A549 (cell line): ENCODE results near the gene BTAF1. TPM values are rescaled to one million over a fixed set of nuclear protein-coding genes. Genes with fewer than 3 reads are reported as not detected.

Experiments
- ATAC-seq, 2 experiments: fragments of 200-7000 bp in 1 of 2; fragments of >200 bp in 1 of 2; cut with Nextera tagmentation in 1 of 2; cut with Tn5 transposase in 1 of 2; 3 replicates each; pipeline versions ENCODE4 v1.8.0 to v1.9.1; 2018 to 2020; ENCODE audit warnings: mild to moderate bottlenecking in 1 of 2, moderate library complexity in 1 of 2
- CTCF ChIA-PET: fragments of 300-600 bp; sonication (Branson Sonifier 250); formaldehyde crosslinking; extraction: SDS; loops from one replicate; lab custom pipeline; 2021; ENCODE audit warnings: antibody characterized with exemption, inconsistent platforms; lab: Yijun Ruan, JAX
- POLR2A ChIA-PET: fragments of 350-600 bp; formaldehyde crosslinking; extraction: SDS; loops from one replicate; lab custom pipeline; 2021; ENCODE audit warnings: antibody characterized with exemption, inconsistent platforms; lab: Yijun Ruan, JAX
- DNase-seq, 2 experiments: peaks; one replicate each; pipeline versions ENCODE4 v3.0.0 to v3.0.0-alpha.2; 2011 to 2016; ENCODE audit warnings: low read depth in 1 of 2, low spot score in 1 of 2
- FAIRE-seq: peaks from 2 replicates; lab custom pipeline; 2011; peaks lifted over from hg19 to GRCh38; lab: Jason Lieb, UNC
- H3K27ac ChIP-seq, 2 experiments: fragments of >200 bp; sonication (Bioruptor Twin); formaldehyde crosslinking; 3 replicates each; pipeline ENCODE4 v1.5.1; 2016 to 2017
- H3K4me1 ChIP-seq: fragments of >200 bp; sonication (Bioruptor Twin); formaldehyde crosslinking; 3 replicates; pipeline ENCODE4 v1.6.1; 2016
- H3K4me2 ChIP-seq: fragments of >200 bp; sonication (Bioruptor Twin); formaldehyde crosslinking; 3 replicates; pipeline ENCODE4 v1.6.1; 2016
- H3K4me3 ChIP-seq: fragments of >200 bp; sonication (Bioruptor Twin); formaldehyde crosslinking; 3 replicates; pipeline ENCODE4 v1.5.1; 2016
- H3K9me3 ChIP-seq: fragments of >200 bp; sonication (Bioruptor Twin); formaldehyde crosslinking; 3 replicates; pipeline ENCODE4 v1.6.1; 2016
- ATOH8 ChIP-seq: fragments of 250-450 bp; sonication (Bioruptor Pico); IDR thresholded peaks from 2 replicates; pipeline ENCODE4 v1.5.0; 2020; ENCODE audit warnings: low read depth, mild to moderate bottlenecking, moderate library complexity
- CBX2 ChIP-seq: fragments of 200-600 bp; sonication (generic); IDR thresholded peaks from 2 replicates; pipeline ENCODE4 v1.6.1; 2016; ENCODE audit warnings: low read depth, mild to moderate bottlenecking, borderline replicate concordance
- CBX8 ChIP-seq: fragments of 200-600 bp; sonication (generic); IDR thresholded peaks from 2 replicates; pipeline ENCODE4 v1.6.1; 2016
- CHD2 ChIP-seq: fragments of 150-350 bp; IDR thresholded peaks from 2 replicates; pipeline ENCODE4 v1.6.1; 2014; ENCODE audit warnings: low read length; ENCODE audit not compliant: partially characterized antibody
- GATA3 ChIP-seq: IDR thresholded peaks from 2 replicates; pipeline ENCODE4 v1.6.1; 2012; ENCODE audit warnings: borderline replicate concordance
- HDAC2 ChIP-seq: fragments of 200-600 bp; sonication (generic); IDR thresholded peaks from 2 replicates; pipeline ENCODE4 v1.6.1; 2016
- MAFK ChIP-seq: fragments of 450-650 bp; IDR thresholded peaks from 2 replicates; pipeline ENCODE4 v1.6.1; 2014; ENCODE audit not compliant: partially characterized antibody
- MYC ChIP-seq: IDR thresholded peaks from 2 replicates; pipeline ENCODE4 v1.6.1; 2012; ENCODE audit warnings: mild to moderate bottlenecking, inconsistent platforms, low read length, improper control_type of control experiment, borderline replicate concordance
- NPAS2 ChIP-seq: fragments of 250-450 bp; sonication (Bioruptor Pico); IDR thresholded peaks from 2 replicates; pipeline ENCODE4 v1.8.0; 2022; ENCODE audit warnings: mild to moderate bottlenecking, moderate library complexity, borderline replicate concordance
- NR3C1 ChIP-seq: fragments of >200 bp; sonication (Bioruptor Twin); formaldehyde crosslinking; IDR thresholded peaks from 3 replicates; pipeline ENCODE4 v1.6.1; 2017
- POLR2A ChIP-seq: IDR thresholded peaks from 2 replicates; pipeline ENCODE4 v1.6.1; 2012; ENCODE audit warnings: mild to moderate bottlenecking, low read length
- POLR2AphosphoS2 ChIP-seq: conservative IDR thresholded peaks from 2 replicates; pipeline ENCODE4 v1.6.1; 2012; ENCODE audit warnings: low read length, improper control_type of control experiment, inconsistent platforms
- RCOR1 ChIP-seq: fragments of 150-350 bp; IDR thresholded peaks from 2 replicates; pipeline ENCODE4 v1.6.1; 2014; ENCODE audit warnings: antibody characterized with exemption, low read length, low read depth
- RNF2 ChIP-seq: fragments of 200-600 bp; sonication (generic); IDR thresholded peaks from 2 replicates; pipeline ENCODE4 v1.6.1; 2016; ENCODE audit warnings: low read depth, mild to moderate bottlenecking, antibody characterized with exemption, moderate library complexity, borderline replicate concordance
- SMC3 ChIP-seq: fragments of >200 bp; sonication (Bioruptor Twin); formaldehyde crosslinking; IDR thresholded peaks from 3 replicates; pipeline ENCODE4 v1.6.1; 2018; ENCODE audit warnings: inconsistent platforms
- TFCP2L1 ChIP-seq: fragments of 250-450 bp; sonication (Bioruptor Pico); IDR thresholded peaks from 2 replicates; pipeline ENCODE4 v1.5.0; 2021; ENCODE audit warnings: mild to moderate bottlenecking
- TP53 ChIP-seq: fragments of 250-450 bp; sonication (Bioruptor Pico); IDR thresholded peaks from 2 replicates; pipeline ENCODE4 v1.5.0; 2021; ENCODE audit warnings: mild to moderate bottlenecking, moderate library complexity
- ZFP36 ChIP-seq: fragments of 450-650 bp; IDR thresholded peaks from 2 replicates; pipeline ENCODE4 v1.6.1; 2014; ENCODE audit warnings: borderline replicate concordance; ENCODE audit not compliant: partially characterized antibody
- ZNF302 ChIP-seq: fragments of 250-450 bp; sonication (Bioruptor Pico); IDR thresholded peaks from 2 replicates; pipeline ENCODE4 v1.9.0; 2021; ENCODE audit warnings: inconsistent platforms, mild to moderate bottlenecking, moderate library complexity
- ZSCAN20 ChIP-seq: fragments of 250-450 bp; sonication (Bioruptor Pico); IDR thresholded peaks from 2 replicates; pipeline ENCODE4 v1.8.0; 2022; ENCODE audit warnings: mild to moderate bottlenecking, moderate library complexity
- WGBS: methylation state at CpG from one replicate; pipeline ENCODE4 v1.1.6; 2017; ENCODE audit errors: missing lambda C conversion rate; 5-methylcytosine and 5-hydroxymethylcytosine counted together
- polyA plus RNA-seq, 4 experiments: library from polyadenylated mRNA; depleted of rRNA in 3 of 4; stranded (reverse); fragments of >200 nt; fragmentation: RNase III in 1 of 4; extraction: RNeasy Plus Mini Kit Qiagen cat#74134 plus additional on column Dnase treatment in 1 of 4; gene quantifications; 2 replicates in 3 of 4; 3 replicates in 1 of 4; pipeline ENCODE4 v1.2.3, GENCODE V29; 2011 to 2017

Gene BTAF1
- polyA plus RNA-seq, 2 of the 4 experiments (the other 2 are of a cell fraction): 16.7 to 54.7 TPM

GRCh38 chr10:91880310-91880709 lies 43.3 kb upstream of the BTAF1 start (continued):
- TF ChIP-seq TFCP2L1 (CRISPR knock-in tag): no peak

- ChIA-PET CTCF (interaction anchor here (0.6 to 1.5 kb wide), 4 partner anchors 20 to 29 kb away, joined by 3 read pairs; no protein-coding TSS in a partner anchor), POLR2A (no interaction called here)
- no peak for ATAC-seq
- 77% methylated on average over 20 of the region's 20 CpGs for WGBS
- Histone ChIP-seq H3K4me3 (no peak overlapping the region), H3K9me3 (no peaks in the 10 kb centered on the region)
- TF ChIP-seq MAFK: peak; percentile 69
- no peak for TF ChIP-seq NR3C1
- TF ChIP-seq HDAC2: no peak
- TF ChIP-seq, all 56 proteins: peak for 1
- FAIRE-seq (no peak), DNase-seq (no peak)
- Histone ChIP-seq H3K4me1 (peaks cover 5% of the 10 kb centered on the region; the same call in 1 of the 3 replicates), H3K27ac (no peak overlapping the region), H3K4me2 (no peak overlapping the region)
These were observed 39.8 kb upstream of the BTAF1 start for GRCh38 chr10:91883549-91884444.

- no peaks in the 10 kb centered on the region for H3K9me3 ChIP-seq
- FAIRE-seq: no peak
- no peak for DNase-seq
- TF ChIP-seq GATA3 (no peak), POLR2A (no peak)
- 94% methylated on average over 1 of the region's 1 CpG for WGBS
- ATAC-seq: no peak
- no peak overlapping the region for H3K4me3 ChIP-seq
- no peak overlapping the region for H3K4me2 ChIP-seq
- CTCF ChIA-PET: interaction anchor here (0.7 to 1.5 kb wide), 4 partner anchors 20 to 29 kb away, joined by 3 read pairs; no protein-coding TSS in a partner anchor
- no peak overlapping the region for H3K27ac ChIP-seq
- peaks cover 5% of the 10 kb centered on the region; the same call in 1 of the 3 replicates for H3K4me1 ChIP-seq
- POLR2A ChIA-PET: no interaction called here
These were observed 39.0 kb upstream of the BTAF1 start for GRCh38 chr10:91884536-91884935.

- FAIRE-seq: no peak
- no peak overlapping the region for H3K4me3 ChIP-seq
- ChIA-PET POLR2A (no interaction called here), CTCF (interaction anchor here (0.7 to 1.5 kb wide), 3 partner anchors 21 to 29 kb away, joined by 3 read pairs; no protein-coding TSS in a partner anchor)
- TF ChIP-seq ZFP36 (no peak), ZNF302 (no peak), CHD2 (no peak), CBX8 (no peak), ATOH8 (no peak), RNF2 (no peak), TP53 (CRISPR knock-in tag) (no peak), ZSCAN20 (CRISPR knock-in tag) (no peak), SMC3 (no peak), POLR2AphosphoS2 (no peak), RCOR1 (no peak), NPAS2 (CRISPR knock-in tag) (no peak), CBX2 (no peak), MYC (no peak), MAFK (no peak), TFCP2L1 (CRISPR knock-in tag) (no peak), POLR2A (no peak)
- TF ChIP-seq, all 56 proteins: peak for 0
- no peak for DNase-seq
- Histone ChIP-seq H3K4me1 (peaks cover 5% of the 10 kb centered on the region; the same call in 1 of the 3 replicates), H3K9me3 (no peaks in the 10 kb centered on the region), H3K4me2 (no peak overlapping the region), H3K27ac (no peak overlapping the region)
- 97% methylated on average over 9 of the region's 9 CpGs for WGBS
- no peak for ATAC-seq
These were observed 38.0 kb upstream of the BTAF1 start for GRCh38 chr10:91885362-91886079.
